Dermis microvascular lymphatic vessel endothelial cell (primary cell): ENCODE results near the gene WHRN. TPM values are rescaled to one million over a fixed set of nuclear protein-coding genes. Genes with fewer than 3 reads are reported as not detected.

Experiments used
- DNase-seq, 2 donors: peaks; one replicate each; pipeline versions ENCODE4 v3.0.0 to v3.0.0-alpha.2; 2010; ENCODE audit warnings: low read depth in 2 of 2
- total RNA-seq: library from RNA; depleted of rRNA; stranded (reverse); fragments of >200 nt; gene quantifications from 2 replicates; pipeline ENCODE4 v1.2.1, GENCODE V29; 2014

Gene WHRN
- total RNA-seq, 1 donor from 2014 or later: 0.13 TPM

DNA sequence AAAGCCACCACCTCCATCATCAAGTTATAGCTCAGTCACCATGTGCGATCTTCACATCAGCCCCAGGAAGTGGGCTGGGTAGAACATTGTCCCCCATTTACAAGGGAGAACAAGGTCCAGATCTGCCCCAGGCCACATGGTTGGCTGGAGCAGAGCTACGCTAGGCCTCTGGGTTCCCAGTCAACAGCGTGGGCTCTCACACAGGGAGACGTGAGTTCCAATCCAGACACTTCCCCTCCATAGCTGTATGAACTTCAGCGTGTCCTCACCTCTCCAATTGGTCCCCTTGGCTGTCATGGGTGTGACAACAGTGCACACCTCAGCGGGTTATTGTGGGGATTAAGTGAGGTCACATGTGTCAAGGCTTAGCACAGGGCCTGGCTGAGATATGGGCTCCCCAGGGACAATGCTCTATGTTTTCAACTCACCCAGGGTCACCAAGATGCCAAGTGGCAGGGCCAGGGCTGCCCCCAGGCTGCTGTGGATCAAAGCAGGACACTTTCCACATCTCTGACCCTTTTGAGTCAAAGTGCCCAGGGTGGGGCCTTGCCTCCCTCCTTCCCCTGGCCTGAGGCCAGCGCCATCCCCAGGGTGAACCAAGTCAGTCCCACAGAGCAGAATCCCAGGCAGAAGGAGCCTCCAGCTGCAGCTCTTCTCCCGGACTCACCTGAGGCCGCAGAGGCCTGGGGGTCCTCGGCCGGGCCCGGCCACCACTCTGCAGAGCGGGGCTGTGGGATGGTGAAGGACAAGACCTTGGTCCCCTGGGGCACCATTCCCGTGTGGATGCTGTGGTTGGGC, 137.3 kb downstream of the WHRN start:
- no peak for DNase-seq

DNA sequence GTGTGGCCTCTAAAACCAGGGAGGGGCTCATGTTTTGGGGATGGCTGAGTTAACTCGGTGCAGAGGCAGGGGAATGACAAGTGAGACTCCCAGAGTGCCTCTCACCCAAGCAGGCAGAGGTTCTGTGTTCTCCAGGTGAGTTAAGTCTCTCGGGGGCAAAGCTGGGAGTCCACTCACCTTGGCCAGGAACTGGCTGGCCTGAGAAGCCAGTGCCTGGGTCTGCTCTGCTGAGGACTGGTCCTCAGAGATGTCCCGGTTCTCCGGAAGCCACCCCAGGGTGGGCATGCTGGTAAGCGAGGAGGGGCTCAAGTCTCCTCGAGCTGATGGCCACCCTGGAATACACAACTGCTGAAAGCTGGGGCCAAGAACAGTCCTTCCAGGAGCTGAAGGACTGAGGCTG, 137.9 kb downstream of the WHRN start:
- DNase-seq: no peak

DNA sequence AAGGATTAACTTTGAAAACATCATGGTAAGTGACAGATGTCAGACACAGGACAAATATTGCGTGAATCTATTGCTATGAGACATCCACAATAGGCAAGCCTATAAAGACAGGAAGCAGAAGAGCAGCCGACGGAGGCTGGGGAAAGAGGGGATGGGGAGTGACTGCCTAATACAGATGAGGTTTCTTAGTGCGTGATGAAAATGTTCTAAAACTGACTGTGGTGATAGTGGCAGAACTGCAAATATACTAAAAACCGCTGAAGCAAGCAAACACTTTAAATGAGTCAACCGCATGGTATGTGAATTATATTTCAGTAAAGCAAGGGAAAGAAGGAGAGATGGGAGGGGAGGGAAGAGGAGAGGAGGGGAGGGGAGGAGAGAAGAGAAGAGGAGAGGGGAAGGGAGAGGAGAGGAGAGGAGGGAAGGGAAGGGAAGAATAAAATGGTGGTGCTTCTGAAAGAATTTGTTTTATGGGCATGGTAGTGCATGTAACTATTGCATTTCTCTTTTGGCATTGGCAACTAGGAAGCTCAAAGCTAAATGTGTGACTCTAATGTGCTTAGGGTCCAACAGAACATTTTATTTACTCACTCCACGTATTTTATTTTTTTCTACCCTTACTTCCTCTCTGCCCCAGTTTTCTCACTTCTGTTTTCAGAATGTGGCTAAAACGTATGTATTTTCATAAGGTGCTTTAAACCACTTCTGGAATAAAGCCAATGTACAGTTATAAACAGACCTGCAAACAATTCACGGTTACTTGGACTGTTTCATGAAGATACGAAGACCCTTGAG, 138.7 kb downstream of the WHRN start:
- no peak for DNase-seq

DNA sequence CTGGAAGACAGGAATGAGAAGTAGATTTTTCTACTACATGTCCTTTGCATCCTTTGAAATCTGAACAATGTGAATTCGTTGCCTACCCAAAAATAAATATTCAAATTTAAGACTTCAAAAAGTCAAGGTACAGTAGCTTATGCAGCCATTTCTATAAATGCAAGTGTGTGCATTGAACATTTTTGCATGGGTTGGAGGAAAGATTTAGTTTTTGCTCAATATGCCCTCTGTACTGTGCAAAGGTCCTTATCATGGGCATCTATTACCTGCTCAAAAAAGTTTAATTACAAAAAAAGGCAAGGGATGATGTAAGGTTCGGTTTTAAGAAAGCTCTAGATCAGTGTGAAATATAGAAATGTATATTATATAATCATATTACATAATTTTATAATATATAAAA, 140.1 kb downstream of the WHRN start:
- DNase-seq: no peak

DNA sequence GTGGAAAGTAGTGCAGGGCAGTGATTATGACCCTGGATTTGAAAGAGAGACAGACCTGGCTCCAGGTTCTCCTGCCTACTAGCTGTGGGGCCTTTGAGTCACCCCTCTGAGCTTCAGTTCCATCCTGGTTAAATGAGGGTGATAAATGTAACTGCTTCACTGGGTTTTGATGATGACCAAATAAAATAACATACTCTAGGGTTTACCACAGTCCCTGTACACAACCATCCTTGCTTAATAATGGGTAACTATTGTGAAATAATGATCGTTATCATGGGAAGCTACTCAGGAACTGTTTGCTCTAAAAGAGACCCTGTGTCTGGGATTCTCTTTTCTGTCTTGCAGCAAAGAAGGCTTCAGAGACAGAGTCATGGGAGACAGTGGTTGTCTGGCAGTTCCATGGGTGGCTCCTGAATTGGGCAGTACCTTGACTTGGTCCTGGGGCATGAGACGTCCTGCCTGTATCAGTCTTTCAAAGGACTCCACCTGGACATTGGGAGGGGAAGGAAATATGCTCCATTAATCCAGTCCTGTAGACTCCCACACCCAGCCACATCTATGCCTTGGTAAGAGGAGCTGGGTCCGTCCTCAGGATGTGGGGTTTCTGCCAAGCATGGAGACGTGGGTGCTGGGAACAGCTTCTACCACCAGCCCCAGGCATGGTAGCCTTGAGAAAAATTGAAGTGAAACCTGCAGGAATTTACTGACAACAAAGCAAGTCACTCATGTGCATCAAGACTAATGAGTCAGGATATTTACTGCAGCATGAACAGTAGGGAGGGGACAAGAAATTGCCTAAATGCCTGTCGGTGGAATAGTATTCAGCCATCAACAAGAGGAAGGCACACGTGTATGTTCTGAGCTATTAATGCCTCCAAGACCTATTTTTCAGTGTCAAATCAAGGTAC, 140.9 kb downstream of the WHRN start:
- no peak for DNase-seq

DNA sequence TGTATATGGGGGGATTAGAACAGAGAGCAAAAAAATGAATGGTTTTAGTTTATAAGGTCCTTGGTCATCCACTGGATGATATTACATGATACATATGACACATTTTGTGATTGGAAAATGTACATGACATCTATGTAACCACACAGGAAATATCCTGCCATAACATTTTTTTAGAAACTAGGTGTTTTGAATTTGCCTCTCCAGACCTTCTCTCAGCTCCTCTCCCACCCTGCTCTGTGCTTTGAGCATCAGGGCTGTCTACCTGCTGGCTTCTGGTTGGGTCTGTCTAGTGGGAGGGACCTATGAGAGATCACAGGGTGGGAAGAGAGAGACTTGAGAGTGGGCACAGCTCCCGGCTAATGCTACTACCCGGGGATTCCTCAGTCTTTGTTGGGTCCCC, 141.8 kb downstream of the WHRN start:
- DNase-seq: no peak

DNA sequence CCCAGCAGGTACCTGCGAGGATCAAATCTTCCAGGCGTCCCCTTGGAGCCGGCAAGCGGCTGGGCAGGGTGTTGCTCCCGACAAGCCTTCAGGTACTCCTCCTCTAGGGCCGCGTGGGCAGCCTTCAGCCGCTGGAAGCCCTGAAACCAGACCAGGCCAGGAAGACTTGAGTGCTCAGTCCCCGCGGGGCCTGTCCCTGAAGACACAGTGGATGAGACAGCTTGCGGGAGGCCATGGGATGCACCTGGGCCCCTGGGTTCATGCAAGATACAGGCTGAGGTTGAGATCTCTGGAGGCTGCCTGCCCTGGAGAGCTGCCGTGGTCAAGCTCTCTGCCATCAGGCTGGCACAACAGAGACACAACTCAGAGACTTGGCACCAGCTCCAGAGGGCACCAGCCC, 142.9 kb downstream of the WHRN start:
- DNase-seq: no peak

DNA sequence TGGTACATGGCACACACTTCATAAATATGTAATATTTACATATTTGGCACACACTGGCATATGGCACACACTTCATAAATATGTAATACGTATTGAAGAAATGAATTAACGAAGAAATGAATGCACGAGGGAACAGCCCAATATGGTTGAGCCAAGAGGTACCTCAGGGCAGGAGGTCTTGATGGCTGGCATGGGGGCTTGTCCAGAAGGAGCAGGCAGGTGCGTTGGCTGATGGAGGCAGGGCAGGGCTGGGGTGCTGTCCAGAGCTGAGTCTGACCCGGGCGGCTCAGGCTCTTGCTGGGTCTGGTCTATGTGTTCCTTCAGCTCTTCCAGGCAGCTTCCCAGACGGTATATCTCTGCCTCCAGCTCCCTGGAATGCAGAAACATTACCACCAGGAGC, 143.7 kb downstream of the WHRN start:
- DNase-seq: no peak

DNA sequence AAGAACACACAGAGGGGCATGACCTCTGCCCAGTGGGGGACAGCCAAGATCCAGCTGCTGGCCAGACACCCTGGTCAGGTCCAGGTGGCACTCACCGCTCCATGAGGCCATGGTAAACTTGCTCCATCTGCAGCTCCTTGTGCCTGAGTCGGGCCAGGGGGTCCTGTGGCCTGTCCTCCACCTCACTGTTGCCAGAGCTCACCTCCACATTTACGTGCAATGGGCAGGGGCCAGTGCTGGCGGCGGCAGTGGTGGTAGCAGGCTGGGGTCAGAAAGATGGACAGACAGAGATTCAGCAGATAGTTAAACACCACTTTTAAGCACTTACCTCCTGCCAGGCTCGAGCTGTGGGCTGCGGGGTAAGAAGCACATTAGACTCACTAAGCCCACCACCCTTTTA, 145.5 kb downstream of the WHRN start:
- no peak for DNase-seq

DNA sequence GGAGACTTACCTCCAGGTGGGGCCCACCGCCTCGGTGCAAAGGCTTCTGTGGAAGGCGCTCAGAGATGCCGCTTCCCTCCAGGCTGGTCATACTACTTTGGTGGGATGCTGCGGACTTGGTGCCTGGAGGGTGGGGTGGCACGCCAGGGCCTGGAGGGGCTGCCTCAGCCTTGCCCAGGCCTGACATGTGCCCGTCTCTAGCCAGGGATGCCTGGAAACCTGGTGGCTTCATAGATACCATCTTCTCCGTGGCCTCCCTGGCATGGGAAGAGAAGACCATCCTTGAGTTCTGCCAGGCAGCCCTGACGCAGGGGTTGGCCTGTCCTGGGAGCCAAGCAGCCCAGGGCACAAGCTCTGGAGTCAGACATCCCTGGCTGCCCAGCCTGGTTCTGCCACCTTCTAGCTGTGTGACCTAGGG, 147.4 kb downstream of the WHRN start:
- no peak for DNase-seq

DNA sequence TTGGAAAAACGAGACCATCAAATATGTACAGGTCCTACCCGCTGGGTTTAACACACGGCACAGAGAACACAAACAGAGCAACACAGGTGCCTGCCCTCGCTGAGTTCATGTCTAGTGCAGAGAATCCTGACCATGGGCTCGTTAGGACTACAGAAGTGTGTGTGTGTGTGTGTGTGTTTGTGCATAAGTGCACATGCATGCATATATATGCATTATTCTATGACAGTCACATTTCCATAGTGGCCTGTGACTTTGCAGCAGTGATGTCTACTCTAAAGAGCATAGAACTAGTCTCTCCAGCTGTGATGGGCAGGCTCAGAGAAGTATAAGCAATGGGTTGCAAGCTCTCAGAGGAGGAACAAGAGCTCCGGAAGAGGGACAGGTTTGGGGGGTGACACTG, 147.9 kb downstream of the WHRN start:
- no peak for DNase-seq

DNA sequence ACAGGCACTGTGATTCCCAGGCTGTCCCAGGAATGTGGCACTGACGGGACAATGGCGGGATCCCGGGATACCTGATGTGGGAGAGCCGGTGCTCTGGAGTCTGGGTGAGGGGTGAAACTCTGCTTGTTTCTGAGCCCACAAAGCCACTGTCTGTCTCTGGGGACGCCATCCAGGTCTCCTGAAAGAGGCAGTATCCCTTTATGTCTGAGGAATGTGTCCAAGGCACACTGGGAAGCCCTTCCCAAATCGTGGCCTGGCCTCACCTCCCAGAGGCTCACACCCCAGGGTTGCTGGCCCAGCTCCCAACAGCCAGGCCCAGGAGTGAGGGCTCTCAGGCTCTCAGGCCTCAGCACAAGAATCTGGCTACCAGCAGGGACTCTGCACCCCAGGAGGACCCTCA, 148.5 kb downstream of the WHRN start:
- DNase-seq: no peak

DNA sequence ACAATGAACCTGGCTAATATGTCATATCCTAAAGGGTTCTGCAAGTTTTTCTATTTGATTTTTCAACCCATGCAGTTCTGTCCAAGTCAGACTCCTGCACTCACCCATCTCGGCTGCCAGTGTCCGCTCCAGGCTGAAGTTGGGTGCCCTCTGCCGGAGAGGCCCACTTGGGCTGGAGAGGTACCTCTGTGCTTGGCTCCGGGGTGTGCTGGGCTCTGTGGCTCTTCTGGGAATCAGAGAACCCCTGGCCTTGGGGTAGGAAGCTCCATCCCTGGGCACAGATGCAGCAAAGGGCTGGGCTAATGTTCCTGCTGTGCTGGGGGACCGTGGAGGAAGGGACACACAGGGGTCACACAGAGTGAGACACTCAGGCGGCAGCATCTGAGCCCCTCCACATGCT, 149.5 kb downstream of the WHRN start:
- DNase-seq: no peak

Other genes starting within 250 kb of the WHRN start
- not detected in 2 replicates for gene ORM1, start 182.4 kb downstream of the WHRN start, total RNA-seq
- gene ORM2, start 175.6 kb downstream of the WHRN start, total RNA-seq: not detected in 2 replicates
- 0.64 and 0.89 TPM in 2 replicates for gene AKNA, start 117.5 kb downstream of the WHRN start, total RNA-seq
- 85.8 and 116 TPM in 2 replicates for gene ATP6V1G1, start 82.3 kb upstream of the WHRN start, total RNA-seq
- 3.9 and 7.2 TPM in 2 replicates for gene TMEM268, start 105.8 kb upstream of the WHRN start, total RNA-seq
- not detected in 2 replicates for gene TEX53, start 152.3 kb upstream of the WHRN start, total RNA-seq
- not detected in 2 replicates for gene TEX48, start 176.7 kb upstream of the WHRN start, total RNA-seq